A549 (cell line): ENCODE data around the gene GSAP. TPM values are rescaled to one million over a fixed set of nuclear protein-coding genes. Genes with fewer than 3 reads are reported as not detected.
"Not testable (repeated sequence)": the region's sequence is repeated elsewhere in the genome, so short reads cannot be mapped to it uniquely, and the experiment has no call there.

Source experiments
- ATAC-seq, 2 experiments: fragments of 200-7000 bp in 1 of 2; fragments of >200 bp in 1 of 2; cut with Nextera tagmentation in 1 of 2; cut with Tn5 transposase in 1 of 2; 3 replicates each; pipeline versions ENCODE4 v1.8.0 to v1.9.1; 2018 to 2020; ENCODE audit warnings: mild to moderate bottlenecking in 1 of 2, moderate library complexity in 1 of 2
- CTCF ChIA-PET: fragments of 300-600 bp; sonication (Branson Sonifier 250); formaldehyde crosslinking; extraction: SDS; loops from one replicate; lab custom pipeline; 2021; ENCODE audit warnings: antibody characterized with exemption, inconsistent platforms; lab: Yijun Ruan, JAX
- POLR2A ChIA-PET: fragments of 350-600 bp; formaldehyde crosslinking; extraction: SDS; loops from one replicate; lab custom pipeline; 2021; ENCODE audit warnings: antibody characterized with exemption, inconsistent platforms; lab: Yijun Ruan, JAX
- DNase-seq, 2 experiments: peaks; one replicate each; pipeline versions ENCODE4 v3.0.0 to v3.0.0-alpha.2; 2011 to 2016; ENCODE audit warnings: low read depth in 1 of 2, low spot score in 1 of 2
- FAIRE-seq: peaks from 2 replicates; lab custom pipeline; 2011; peaks lifted over from hg19 to GRCh38; lab: Jason Lieb, UNC
- H3K27ac ChIP-seq, 2 experiments: fragments of >200 bp; sonication (Bioruptor Twin); formaldehyde crosslinking; 3 replicates each; pipeline ENCODE4 v1.5.1; 2016 to 2017
- H3K4me1 ChIP-seq: fragments of >200 bp; sonication (Bioruptor Twin); formaldehyde crosslinking; 3 replicates; pipeline ENCODE4 v1.6.1; 2016
- H3K4me2 ChIP-seq: fragments of >200 bp; sonication (Bioruptor Twin); formaldehyde crosslinking; 3 replicates; pipeline ENCODE4 v1.6.1; 2016
- H3K4me3 ChIP-seq: fragments of >200 bp; sonication (Bioruptor Twin); formaldehyde crosslinking; 3 replicates; pipeline ENCODE4 v1.5.1; 2016
- H3K9me3 ChIP-seq: fragments of >200 bp; sonication (Bioruptor Twin); formaldehyde crosslinking; 3 replicates; pipeline ENCODE4 v1.6.1; 2016
- CBX2 ChIP-seq: fragments of 200-600 bp; sonication (generic); IDR thresholded peaks from 2 replicates; pipeline ENCODE4 v1.6.1; 2016; ENCODE audit warnings: low read depth, mild to moderate bottlenecking, borderline replicate concordance
- CBX8 ChIP-seq: fragments of 200-600 bp; sonication (generic); IDR thresholded peaks from 2 replicates; pipeline ENCODE4 v1.6.1; 2016
- CHD2 ChIP-seq: fragments of 150-350 bp; IDR thresholded peaks from 2 replicates; pipeline ENCODE4 v1.6.1; 2014; ENCODE audit warnings: low read length; ENCODE audit not compliant: partially characterized antibody
- ELK1 ChIP-seq: fragments of 150-350 bp; IDR thresholded peaks from 2 replicates; pipeline ENCODE4 v1.6.1; 2014; ENCODE audit warnings: low read depth, mild to moderate bottlenecking, low read length
- EP300 ChIP-seq, 2 experiments: fragments of >200 bp; sonication (Bioruptor Twin); formaldehyde crosslinking; IDR thresholded peaks; 2 replicates in 1 of 2; 3 replicates in 1 of 2; pipeline ENCODE4 v1.6.1; 2016 to 2017
- ESRRA ChIP-seq: fragments of 150-350 bp; IDR thresholded peaks from 2 replicates; pipeline ENCODE4 v1.6.1; 2014; ENCODE audit warnings: mild to moderate bottlenecking, low read length, borderline replicate concordance
- FOSB ChIP-seq: fragments of 250-450 bp; sonication (Bioruptor Pico); IDR thresholded peaks from 2 replicates; pipeline ENCODE4 v1.5.0; 2020; ENCODE audit warnings: mild to moderate bottlenecking, moderate library complexity
- HES2 ChIP-seq: fragments of >200 bp; sonication (Bioruptor Twin); formaldehyde crosslinking; IDR thresholded peaks from 2 replicates; pipeline ENCODE4 v1.6.1; 2016
- HMGXB4 ChIP-seq: fragments of 250-450 bp; sonication (Bioruptor Pico); IDR thresholded peaks from 2 replicates; pipeline ENCODE4 v1.5.0; 2021; ENCODE audit warnings: mild to moderate bottlenecking, moderate library complexity, borderline replicate concordance
- HOXA7 ChIP-seq: fragments of 250-450 bp; sonication (Bioruptor Pico); IDR thresholded peaks from 2 replicates; pipeline ENCODE4 v1.5.0; 2020; ENCODE audit warnings: mild to moderate bottlenecking, moderate library complexity
- JUNB ChIP-seq: fragments of >200 bp; sonication (Bioruptor Twin); formaldehyde crosslinking; IDR thresholded peaks from 2 replicates; pipeline ENCODE4 v1.6.1; 2016
- MAFK ChIP-seq: fragments of 450-650 bp; IDR thresholded peaks from 2 replicates; pipeline ENCODE4 v1.6.1; 2014; ENCODE audit not compliant: partially characterized antibody
- MAX ChIP-seq: IDR thresholded peaks from 2 replicates; pipeline ENCODE4 v1.6.1; 2012
- NR3C1 ChIP-seq: fragments of >200 bp; sonication (Bioruptor Twin); formaldehyde crosslinking; IDR thresholded peaks from 3 replicates; pipeline ENCODE4 v1.6.1; 2017
- RAD21 ChIP-seq, 2 experiments: fragments of >200 bp in 1 of 2; sonication (Bioruptor Twin) in 1 of 2; formaldehyde crosslinking in 1 of 2; IDR thresholded peaks in 1 of 2; conservative IDR thresholded peaks in 1 of 2; 2 replicates in 1 of 2; 3 replicates in 1 of 2; pipeline ENCODE4 v1.6.1; 2012 to 2018; ENCODE audit warnings: inconsistent platforms in 1 of 2
- RCOR1 ChIP-seq: fragments of 150-350 bp; IDR thresholded peaks from 2 replicates; pipeline ENCODE4 v1.6.1; 2014; ENCODE audit warnings: antibody characterized with exemption, low read length, low read depth
- RFX5 ChIP-seq: fragments of 450-650 bp; IDR thresholded peaks from 2 replicates; pipeline ENCODE4 v1.7.1; 2014; ENCODE audit warnings: antibody characterized with exemption, mild to moderate bottlenecking, moderate library complexity
- TP53 ChIP-seq: fragments of 250-450 bp; sonication (Bioruptor Pico); IDR thresholded peaks from 2 replicates; pipeline ENCODE4 v1.5.0; 2021; ENCODE audit warnings: mild to moderate bottlenecking, moderate library complexity
- ZSCAN20 ChIP-seq: fragments of 250-450 bp; sonication (Bioruptor Pico); IDR thresholded peaks from 2 replicates; pipeline ENCODE4 v1.8.0; 2022; ENCODE audit warnings: mild to moderate bottlenecking, moderate library complexity
- WGBS: methylation state at CpG from one replicate; pipeline ENCODE4 v1.1.6; 2017; ENCODE audit errors: missing lambda C conversion rate; 5-methylcytosine and 5-hydroxymethylcytosine counted together
- polyA plus RNA-seq, 4 experiments: library from polyadenylated mRNA; depleted of rRNA in 3 of 4; stranded (reverse); fragments of >200 nt; fragmentation: RNase III in 1 of 4; extraction: RNeasy Plus Mini Kit Qiagen cat#74134 plus additional on column Dnase treatment in 1 of 4; gene quantifications; 2 replicates in 3 of 4; 3 replicates in 1 of 4; pipeline ENCODE4 v1.2.3, GENCODE V29; 2011 to 2017

GSAP gene
- polyA plus RNA-seq, 2 of the 4 experiments (the other 2 are of a cell fraction), result 4.1 to 18.6 TPM

- Histone ChIP-seq H3K4me3 (no peak overlapping the region), H3K4me1 (no peaks in the 10 kb centered on the region), H3K9me3 (0 out of 3 replicates have a peak, but pooled peaks cover under 1% of the 10 kb centered on the region), H3K4me2 (no peak overlapping the region), H3K27ac (no peak overlapping the region)
- ChIA-PET POLR2A (no interaction called here), CTCF (interaction anchor here (1.6 kb wide), 1 partner anchor 50 kb away, joined by 3 read pairs; no protein-coding TSS in a partner anchor)
- WGBS, result 71% methylated on average over 3 of the region's 3 CpGs
- ATAC-seq (no peak), DNase-seq (no peak), FAIRE-seq (no peak)
- TF ChIP-seq EP300 (IDR thresholded peaks at IDR 0.05), result no peak
- no peak for TF ChIP-seq FOSB
- TF ChIP-seq CBX8, result no peak
- no peak for TF ChIP-seq HOXA7 (CRISPR knock-in tag)
- no peak for TF ChIP-seq RFX5
- TF ChIP-seq MAX, result no peak
- no peak for TF ChIP-seq ELK1
- no peak for TF ChIP-seq ZSCAN20
- TF ChIP-seq CBX2, result no peak
- no peak for TF ChIP-seq CHD2
- no peak for TF ChIP-seq TP53 (CRISPR knock-in tag)
Measured at GRCh38 chr7:77281780-77282478, 134.2 kb downstream of the GSAP start.

GRCh38 chr7:77276120-77276519, 140.0 kb downstream of the GSAP start:
- no peaks in the 10 kb centered on the region; the same call in 2 of the 3 replicates for H3K4me1 ChIP-seq
- FAIRE-seq, result no peak
- CTCF ChIA-PET, result no interaction called here
- H3K4me2 ChIP-seq, result no peak overlapping the region
- ATAC-seq, result no peak
- H3K4me3 ChIP-seq, result no peak overlapping the region
- no peaks in the 10 kb centered on the region for H3K9me3 ChIP-seq
- TF ChIP-seq RAD21 (conservative IDR thresholded peaks at IDR 0.05 in 1 of 2, IDR thresholded peaks at IDR 0.05 in 1 of 2), result no peak
- TF ChIP-seq FOSB, result no peak
- no peak for TF ChIP-seq HMGXB4
- no peak for TF ChIP-seq HES2
- TF ChIP-seq TP53 (CRISPR knock-in tag), result no peak
- TF ChIP-seq CBX2, result no peak
- no peak for TF ChIP-seq JUNB
- TF ChIP-seq ESRRA, result no peak
- no peak for TF ChIP-seq NR3C1
- TF ChIP-seq CBX8, result no peak
- no peak for TF ChIP-seq RCOR1
- TF ChIP-seq MAFK, result no peak
- POLR2A ChIA-PET, result no interaction called here
- WGBS, result 59% methylated on average over 4 of the region's 4 CpGs
- no peak for DNase-seq
- H3K27ac ChIP-seq, result no peak overlapping the region

- H3K4me2 ChIP-seq, H3K4me1 ChIP-seq, CTCF ChIA-PET, POLR2A ChIA-PET, H3K27ac ChIP-seq, DNase-seq, ATAC-seq, H3K4me3 ChIP-seq, FAIRE-seq, H3K9me3 ChIP-seq: not testable (repeated sequence)
- 86% methylated on average over 2 of the region's 2 CpGs for WGBS
Measured at GRCh38 chr7:77275663-77276062, 140.5 kb downstream of the GSAP start.
